Prostate gland (tissue), 2 donors: ENCODE data around the gene JPH3.

Experiments
- POLR2A ChIP-seq: fragments of 450-650 bp; IDR thresholded peaks from one replicate; pipeline ENCODE4 v1.6.1; 2016; ENCODE audit warnings: antibody characterized with exemption, mild to moderate bottlenecking
- POLR2AphosphoS5 ChIP-seq: sonication (generic); formaldehyde crosslinking; IDR thresholded peaks from one replicate; pipeline ENCODE4 v1.6.1; 2017; ENCODE audit warnings: antibody characterized with exemption
- TF ChIP-seq, protein P1 (sequence below), 4 experiments: fragments of 200-600 bp in 2 of 4; fragments of 450-650 bp in 2 of 4; sonication (generic) in 2 of 4; IDR thresholded peaks; 1 replicate in 3 of 4; 2 replicates in 1 of 4; pipeline ENCODE4 v1.5.1; 2016 to 2019; ENCODE audit warnings: antibody characterized with exemption in 4 of 4, mild to moderate bottlenecking in 2 of 4, moderate library complexity in 2 of 4

DNA sequence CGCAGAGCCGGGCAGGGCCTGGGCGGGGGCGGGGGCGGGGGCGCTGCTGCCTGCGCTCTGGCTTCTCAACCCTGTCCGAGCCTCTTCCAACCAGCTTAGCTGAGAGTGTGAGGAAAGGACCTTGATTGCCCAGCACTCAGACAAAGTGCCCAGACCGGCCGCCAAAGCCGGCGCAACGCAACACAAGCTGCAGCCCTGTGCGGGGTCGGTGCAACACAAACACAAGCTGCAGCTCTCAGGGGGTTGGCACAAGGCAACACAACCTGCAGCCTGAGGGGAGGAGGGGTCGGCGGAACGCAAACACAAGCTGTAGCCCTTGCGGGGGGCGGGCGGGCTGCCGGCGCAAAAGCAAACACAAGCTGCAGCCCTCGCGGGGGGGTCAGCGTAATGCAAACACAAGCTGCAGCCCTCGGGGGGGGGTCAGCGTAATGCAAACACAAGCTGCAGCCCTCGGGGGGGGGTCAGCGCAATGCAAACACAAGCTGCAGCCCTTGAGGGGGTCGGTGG, 103.5 kb downstream of the JPH3 start:
- TF ChIP-seq, protein P1, sequence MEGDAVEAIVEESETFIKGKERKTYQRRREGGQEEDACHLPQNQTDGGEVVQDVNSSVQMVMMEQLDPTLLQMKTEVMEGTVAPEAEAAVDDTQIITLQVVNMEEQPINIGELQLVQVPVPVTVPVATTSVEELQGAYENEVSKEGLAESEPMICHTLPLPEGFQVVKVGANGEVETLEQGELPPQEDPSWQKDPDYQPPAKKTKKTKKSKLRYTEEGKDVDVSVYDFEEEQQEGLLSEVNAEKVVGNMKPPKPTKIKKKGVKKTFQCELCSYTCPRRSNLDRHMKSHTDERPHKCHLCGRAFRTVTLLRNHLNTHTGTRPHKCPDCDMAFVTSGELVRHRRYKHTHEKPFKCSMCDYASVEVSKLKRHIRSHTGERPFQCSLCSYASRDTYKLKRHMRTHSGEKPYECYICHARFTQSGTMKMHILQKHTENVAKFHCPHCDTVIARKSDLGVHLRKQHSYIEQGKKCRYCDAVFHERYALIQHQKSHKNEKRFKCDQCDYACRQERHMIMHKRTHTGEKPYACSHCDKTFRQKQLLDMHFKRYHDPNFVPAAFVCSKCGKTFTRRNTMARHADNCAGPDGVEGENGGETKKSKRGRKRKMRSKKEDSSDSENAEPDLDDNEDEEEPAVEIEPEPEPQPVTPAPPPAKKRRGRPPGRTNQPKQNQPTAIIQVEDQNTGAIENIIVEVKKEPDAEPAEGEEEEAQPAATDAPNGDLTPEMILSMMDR (IDR thresholded peaks at IDR 0.05), result no peak
- TF ChIP-seq POLR2AphosphoS5, result no peak
- no peak for TF ChIP-seq POLR2A
